G401.6 (cell line): Measurements from ENCODE around the gene EIF3B.
"Not testable (repeated sequence)": the region's sequence is repeated elsewhere in the genome, so short reads cannot be mapped to it uniquely, and the experiment has no call there.

ENCODE experiments used
- FAIRE-seq: peaks from 2 replicates; lab custom pipeline; 2012; peaks lifted over from hg19 to GRCh38; lab: Jason Lieb, UNC

Gene EIF3B

GRCh38 chr7:2354186-2354938, at the start of gene EIF3B:
Gene EIF3B (plus strand): TSS chr7:2354827. CDS start chr7:2354922, 95 bp downstream.
- FAIRE-seq = peak; percentile 83

GRCh38 chr7:2305258-2305657, 49.4 kb upstream of the EIF3B start:
- FAIRE-seq = not testable (repeated sequence)

GRCh38 chr7:2306688-2307087, 47.9 kb upstream of the EIF3B start:
- FAIRE-seq = no peak

GRCh38 chr7:2307690-2308107, 46.9 kb upstream of the EIF3B start:
- FAIRE-seq = no peak

- no peak for FAIRE-seq
Observed at GRCh38 chr7:2309889-2310331, 44.7 kb upstream of the EIF3B start.

- FAIRE-seq = no peak
Observed at GRCh38 chr7:2312267-2312929, 42.2 kb upstream of the EIF3B start.

- FAIRE-seq = no peak
Observed at GRCh38 chr7:2313450-2314208, 41.0 kb upstream of the EIF3B start.

- FAIRE-seq = no peak
Observed at GRCh38 chr7:2314209-2314955, 40.2 kb upstream of the EIF3B start, which contains the start of gene SNX8. Gene SNX8 (minus strand): TSS chr7:2314441. CDS start chr7:2314421, 20 bp downstream.

- not testable (repeated sequence) for FAIRE-seq
Observed at GRCh38 chr7:2314956-2315530, 39.6 kb upstream of the EIF3B start.

- FAIRE-seq = no peak
Observed at GRCh38 chr7:2315787-2316186, 38.8 kb upstream of the EIF3B start.

GRCh38 chr7:2316578-2316977, 38.0 kb upstream of the EIF3B start:
- FAIRE-seq = no peak

GRCh38 chr7:2317556-2318293, 36.9 kb upstream of the EIF3B start:
- no peak for FAIRE-seq

- no peak for FAIRE-seq
Observed at GRCh38 chr7:2321020-2321419, 33.6 kb upstream of the EIF3B start.

- no peak for FAIRE-seq
Observed at GRCh38 chr7:2325162-2325561, 29.5 kb upstream of the EIF3B start.

GRCh38 chr7:2326951-2327350, 27.7 kb upstream of the EIF3B start:
- no peak for FAIRE-seq

GRCh38 chr7:2330493-2330892, 24.1 kb upstream of the EIF3B start:
- no peak for FAIRE-seq

GRCh38 chr7:2331707-2332106, 22.9 kb upstream of the EIF3B start:
- FAIRE-seq = no peak

- FAIRE-seq = not testable (repeated sequence)
Observed at GRCh38 chr7:2332606-2333231, 21.9 kb upstream of the EIF3B start.

- no peak for FAIRE-seq
Observed at GRCh38 chr7:2336626-2337299, 17.9 kb upstream of the EIF3B start.
